Liver (tissue), 9 donors: ENCODE results near the gene KCNC4. TPM values are rescaled to one million over a fixed set of nuclear protein-coding genes. Genes with fewer than 3 reads are reported as not detected.
A peak's percentile ranks its signal among the peaks of the same experiment; 100 is the strongest.

Experiments
- DNase-seq: peaks from one replicate; pipeline ENCODE4 v3.0.0-alpha.2; 2017; ENCODE audit warnings: low spot score
- H3K27ac ChIP-seq, 2 donors: one replicate each; pipeline ENCODE4 v1.7.0; 2013; ENCODE audit warnings: inconsistent platforms in 2 of 2, low read length in 2 of 2, control low read depth in 1 of 2, low read depth in 1 of 2, mild to moderate bottlenecking in 1 of 2
- H3K27me3 ChIP-seq, 4 donors: one replicate each; pipeline versions ENCODE4 v1.6.1 to v1.7.0; 2013; ENCODE audit warnings: low read length in 3 of 4, inconsistent platforms in 1 of 4, mild to moderate bottlenecking in 1 of 4, moderate library complexity in 1 of 4; ENCODE audit not compliant: control insufficient read depth in 4 of 4, insufficient read depth in 4 of 4
- H3K36me3 ChIP-seq, 4 donors: one replicate each; pipeline versions ENCODE4 v1.6.1 to v1.7.0; 2013; ENCODE audit warnings: low read length in 3 of 4, mild to moderate bottlenecking in 3 of 4, low read depth in 1 of 4, moderate library complexity in 1 of 4; ENCODE audit not compliant: control insufficient read depth in 4 of 4, insufficient read depth in 3 of 4
- H3K4me1 ChIP-seq, 4 donors: one replicate each; pipeline versions ENCODE4 v1.6.1 to v1.7.0; 2013; ENCODE audit warnings: low read length in 3 of 4, mild to moderate bottlenecking in 3 of 4, moderate library complexity in 1 of 4; ENCODE audit not compliant: control insufficient read depth in 4 of 4, insufficient read depth in 4 of 4
- H3K4me3 ChIP-seq, 3 donors: one replicate each; pipeline versions ENCODE4 v1.6.1 to v1.7.0; 2013; ENCODE audit warnings: low read length in 3 of 3, control low read depth in 1 of 3, low read depth in 1 of 3, mild to moderate bottlenecking in 1 of 3
- H3K9ac ChIP-seq, 2 donors: one replicate each; pipeline ENCODE4 v1.7.0; 2013; ENCODE audit warnings: low read length in 2 of 2, mild to moderate bottlenecking in 2 of 2, moderate library complexity in 2 of 2, control low read depth in 1 of 2, low read depth in 1 of 2
- H3K9me3 ChIP-seq, 4 donors: one replicate each; pipeline versions ENCODE4 v1.6.1 to v1.7.0; 2013; ENCODE audit warnings: low read length in 3 of 4; ENCODE audit not compliant: control insufficient read depth in 4 of 4
- ATF3 ChIP-seq: IDR thresholded peaks from 2 replicates; pipeline ENCODE4 v1.6.1; 2016; ENCODE audit warnings: antibody characterized with exemption
- CTCF ChIP-seq: fragments of 150-350 bp; IDR thresholded peaks from 2 replicates; pipeline ENCODE4 v1.5.1; 2017; ENCODE audit warnings: improper control_type of control experiment, low read depth, low read length; ENCODE audit not compliant: missing input control
- EGR1 ChIP-seq, 2 donors: IDR thresholded peaks; 2 replicates each; pipeline ENCODE4 v1.6.1; 2016 to 2018; ENCODE audit warnings: antibody characterized with exemption in 2 of 2, low read depth in 2 of 2
- FOXA1 ChIP-seq: IDR thresholded peaks from 2 replicates; pipeline ENCODE4 v1.6.1; 2016; ENCODE audit warnings: antibody characterized with exemption
- FOXA2 ChIP-seq: IDR thresholded peaks from 2 replicates; pipeline ENCODE4 v1.6.1; 2016; ENCODE audit warnings: antibody characterized with exemption
- GABPA ChIP-seq, 2 donors: IDR thresholded peaks in 1 of 2; conservative IDR thresholded peaks in 1 of 2; 2 replicates each; pipeline ENCODE4 v1.6.1; 2016; ENCODE audit warnings: antibody characterized with exemption in 2 of 2, mild to moderate bottlenecking in 1 of 2, moderate library complexity in 1 of 2
- HNF4A ChIP-seq, 2 donors: conservative IDR thresholded peaks; 2 replicates each; pipeline ENCODE4 v1.6.1; 2016; ENCODE audit warnings: antibody characterized with exemption in 2 of 2, mild to moderate bottlenecking in 2 of 2
- HNF4G ChIP-seq: IDR thresholded peaks from 2 replicates; pipeline ENCODE4 v1.6.1; 2016; ENCODE audit warnings: antibody characterized with exemption
- JUND ChIP-seq, 2 donors: IDR thresholded peaks; 2 replicates each; pipeline ENCODE4 v1.6.1; 2016; ENCODE audit warnings: antibody characterized with exemption in 2 of 2
- MAX ChIP-seq: IDR thresholded peaks from 2 replicates; pipeline ENCODE4 v1.6.1; 2016; ENCODE audit warnings: antibody characterized with exemption
- NR2F2 ChIP-seq: IDR thresholded peaks from 2 replicates; pipeline ENCODE4 v1.6.1; 2016; ENCODE audit warnings: antibody characterized with exemption
- RAD21 ChIP-seq, 2 donors: IDR thresholded peaks; 2 replicates each; pipeline ENCODE4 v1.6.1; 2016; ENCODE audit warnings: antibody characterized with exemption in 2 of 2, mild to moderate bottlenecking in 2 of 2
- REST ChIP-seq: IDR thresholded peaks from 2 replicates; pipeline ENCODE4 v1.6.1; 2016; ENCODE audit warnings: antibody characterized with exemption, mild to moderate bottlenecking
- RXRA ChIP-seq, 2 donors: IDR thresholded peaks; 2 replicates each; pipeline ENCODE4 v1.6.1; 2017 to 2018; ENCODE audit warnings: antibody characterized with exemption in 2 of 2, mild to moderate bottlenecking in 1 of 2
- SP1 ChIP-seq: IDR thresholded peaks from 2 replicates; pipeline ENCODE4 v1.6.1; 2018; ENCODE audit warnings: antibody characterized with exemption, mild to moderate bottlenecking
- TAF1 ChIP-seq: conservative IDR thresholded peaks from 2 replicates; pipeline ENCODE4 v1.6.1; 2016; ENCODE audit warnings: antibody characterized with exemption, mild to moderate bottlenecking
- YY1 ChIP-seq: IDR thresholded peaks from 2 replicates; pipeline ENCODE4 v1.6.1; 2016; ENCODE audit warnings: antibody characterized with exemption, mild to moderate bottlenecking
- ZBTB33 ChIP-seq: IDR thresholded peaks from 2 replicates; pipeline ENCODE4 v1.6.1; 2016; ENCODE audit warnings: antibody characterized with exemption
- WGBS: extraction: QIAGEN DNeasy Blood & Tissue Kit; methylation state at CpG from one replicate; pipeline ENCODE4 v1.1.7; 2013; 5-methylcytosine and 5-hydroxymethylcytosine counted together
- polyA plus RNA-seq, 2 donors: library from polyadenylated mRNA; stranded (reverse) in 1 of 2; unstranded in 1 of 2; fragments of 200-250 nt in 1 of 2; fragments of >200 nt in 1 of 2; fragmentation: Nextera tagmentation in 1 of 2; extraction: Ambion mirVana in 1 of 2; gene quantifications; one replicate each; pipeline versions ENCODE4 v1.2.1 to v1.2.3, GENCODE V29; 2013 to 2015
- total RNA-seq, 2 donors: library from RNA; depleted of rRNA; stranded (reverse); fragments of >200 nt; gene quantifications; one replicate each; pipeline ENCODE4 v1.2.3, GENCODE V29; 2014
- donor health status: healthy.
- donor health status: healthy.
- donor health status: healthy.
- donor health status: healthy.
- donor health status: healthy.

Gene KCNC4
- total and polyA plus RNA-seq, 4 donors, result 0.46 to 2.5 (median 1.5) TPM

- TF ChIP-seq RXRA (IDR thresholded peaks at IDR 0.05), result peak in 1 of 2 donors; percentile 53
- no peak for TF ChIP-seq HNF4A (conservative IDR thresholded peaks at IDR 0.05)
- DNase-seq, result no peak
- H3K36me3 ChIP-seq, result no peaks in the 10 kb centered on the region
- no peak overlapping the region for H3K27ac ChIP-seq
- H3K9ac ChIP-seq, result no peak overlapping the region
- WGBS, result 48% methylated on average over 8 of the region's 8 CpGs
- peaks cover 0 to 4% (median 3%) of the 10 kb centered on the region in 4 donors for H3K4me1 ChIP-seq
- peaks cover 0 to 4% (median 0%) of the 10 kb centered on the region in 4 donors for H3K27me3 ChIP-seq
- H3K9me3 ChIP-seq, result no peaks in the 10 kb centered on the region
- no peak overlapping the region for H3K4me3 ChIP-seq
Measured at GRCh38 chr1:110190282-110190929, 19.7 kb upstream of the KCNC4 start.

GRCh38 chr1:110192541-110192940 lies 17.6 kb upstream of the KCNC4 start:
- Histone ChIP-seq H3K27me3 (no peaks in the 10 kb centered on the region), H3K4me1 (peaks cover 0 to 4% (median 3%) of the 10 kb centered on the region in 4 donors), H3K27ac (no peak overlapping the region), H3K9ac (no peak overlapping the region), H3K9me3 (no peaks in the 10 kb centered on the region), H3K36me3 (no peaks in the 10 kb centered on the region), H3K4me3 (no peak overlapping the region)
- no peak for DNase-seq
- TF ChIP-seq RAD21 (IDR thresholded peaks at IDR 0.05) (no peak), EGR1 (IDR thresholded peaks at IDR 0.05; ENCODE audit: low read depth in 2 of 2) (no peak), CTCF (no peak), ATF3 (no peak), ZBTB33 (no peak), JUND (IDR thresholded peaks at IDR 0.05) (no peak), SP1 (no peak), MAX (no peak), TAF1 (no peak), REST (no peak), HNF4A (conservative IDR thresholded peaks at IDR 0.05) (no peak), GABPA (IDR thresholded peaks at IDR 0.05 in 1 of 2, conservative IDR thresholded peaks at IDR 0.05 in 1 of 2) (no peak), YY1 (no peak), FOXA2 (no peak), NR2F2 (no peak), RXRA (IDR thresholded peaks at IDR 0.05) (no peak), FOXA1 (no peak), HNF4G (no peak)
- WGBS, result 90% methylated on average over 8 of the region's 8 CpGs
